Measurements from ENCODE around the gene EIF2B4. TPM values are rescaled to one million over a fixed set of nuclear protein-coding genes. Genes with fewer than 3 reads are reported as not detected.

EIF2B4 gene
- total RNA-seq (10 to 100 TPM; 29.8 to 33.2 TPM), total RNA-seq (27.4 to 47.3 reads per million in 2 donors)

DNA sequence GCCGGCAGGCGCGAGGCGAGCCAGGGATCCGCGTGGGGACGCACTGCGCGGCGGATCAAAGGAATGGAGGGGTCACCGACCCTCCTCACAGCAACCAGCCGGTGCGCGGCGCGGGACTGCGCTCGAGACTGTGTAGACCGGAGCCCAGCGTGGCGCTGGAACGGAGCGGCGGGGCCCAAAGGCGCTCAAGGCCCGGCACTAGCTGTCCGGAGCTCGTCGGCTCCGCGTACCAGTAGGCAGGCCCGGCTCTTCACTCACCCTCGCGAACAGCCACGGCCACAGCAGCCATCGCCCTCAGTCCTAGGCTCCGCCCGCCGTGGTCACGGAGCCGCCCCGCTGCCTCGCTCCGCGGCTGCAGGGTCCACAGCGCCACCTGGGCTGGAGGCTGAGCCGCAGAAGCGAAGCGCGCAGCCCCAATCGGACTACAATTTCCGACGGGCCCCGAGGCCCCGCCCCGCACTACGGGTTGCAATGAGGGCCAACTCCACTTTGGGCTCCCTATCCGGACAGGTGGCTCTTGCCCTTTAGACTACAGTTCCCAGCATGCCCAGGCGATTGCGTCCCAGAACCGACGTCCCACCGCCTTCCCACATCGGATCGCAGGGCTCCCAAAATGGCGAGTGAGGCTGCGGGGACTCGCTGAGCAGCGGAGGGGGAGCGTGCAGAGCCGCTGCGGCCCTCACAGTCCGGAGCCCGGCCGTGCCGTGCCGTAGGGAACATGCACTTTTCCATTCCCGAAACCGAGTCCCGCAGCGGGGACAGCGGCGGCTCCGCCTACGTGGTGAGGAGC is at the start of gene EIF2B4, which contains the start of gene SNX17:
EIF2B4 (minus strand) TSS at position 313 of the 790 bp plus-strand sequence; CDS start at position 289, 24 bp downstream.
SNX17 (plus strand) TSS at position 591 of the 790 bp plus-strand sequence; CDS start at position 719, 128 bp downstream.
- no peaks in the 10 kb centered on the region for H3K9me3 ChIP-seq (ENCODE audit: control insufficient read depth, low read length, poor library complexity, severe bottlenecking)
- Mint-ChIP-seq H3K27me3 (no peaks in the 10 kb centered on the region), H3K4me3 (peak within 1 kb of the TSS; percentile 95), H3K4me1 (peaks cover 29% of the 10 kb centered on the region), H3K36me3 (ENCODE audit: low read depth) (peaks cover 2% of the 10 kb centered on the region), H3K27ac (peak within 1 kb of the TSS; percentile 94)
- ATAC-seq (peak; percentile 93), DNase-seq (peak; percentile 97 to 99 (median 99))

GRCh38 chr2:27416151-27416550 is 46.0 kb upstream of the EIF2B4 start:
- peaks cover 2% of the 10 kb centered on the region for H3K4me1 Mint-ChIP-seq
- H3K4me3 Mint-ChIP-seq = no peak overlapping the region
- H3K9me3 ChIP-seq (ENCODE audit: control insufficient read depth, low read length, poor library complexity, severe bottlenecking) = no peaks in the 10 kb centered on the region
- peaks cover 2% of the 10 kb centered on the region for H3K36me3 Mint-ChIP-seq (ENCODE audit: low read depth)
- DNase-seq = no peak
- ATAC-seq = no peak
- H3K27me3 Mint-ChIP-seq = peaks cover 10% of the 10 kb centered on the region
- H3K27ac Mint-ChIP-seq = no peak overlapping the region

DNA sequence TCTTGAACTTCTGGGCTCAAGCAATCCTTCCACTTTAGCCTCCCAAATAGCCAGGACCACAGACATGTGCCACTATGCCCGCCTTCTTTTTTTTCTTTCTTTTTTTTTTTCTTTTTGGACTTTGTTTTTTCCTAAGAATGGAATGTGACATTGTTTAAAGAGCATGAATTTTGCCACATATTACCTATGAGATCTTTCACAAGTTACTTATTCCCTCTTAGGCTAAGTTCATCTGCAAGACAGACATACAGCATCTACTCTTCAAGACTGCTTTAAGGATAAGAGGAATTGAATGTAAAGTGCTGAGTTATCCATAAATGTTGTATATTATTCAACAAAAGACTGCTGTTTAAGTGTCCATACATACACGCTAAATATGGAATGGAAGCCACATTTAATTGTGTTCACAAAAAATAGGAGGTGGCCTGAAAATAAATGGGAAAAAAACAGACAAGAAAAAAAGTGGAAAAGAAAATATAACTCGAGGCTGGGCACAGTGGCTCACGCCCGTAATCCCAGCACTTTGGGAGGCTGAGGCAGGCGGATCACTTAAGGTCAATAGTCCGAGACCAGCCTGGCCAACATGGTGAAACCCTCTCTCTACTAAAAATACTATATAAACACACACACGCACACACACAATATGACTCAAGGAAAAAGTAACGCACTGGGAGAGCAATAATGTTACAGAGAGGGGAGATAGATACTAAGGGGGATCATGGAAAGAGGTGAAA is 42.4 kb upstream of the EIF2B4 start:
- peaks cover 10% of the 10 kb centered on the region for H3K27me3 Mint-ChIP-seq
- H3K4me3 Mint-ChIP-seq = no peak overlapping the region
- no peak overlapping the region for H3K27ac Mint-ChIP-seq
- H3K9me3 ChIP-seq (ENCODE audit: control insufficient read depth, low read length, poor library complexity, severe bottlenecking) = no peaks in the 10 kb centered on the region
- H3K4me1 Mint-ChIP-seq = peaks cover 16% of the 10 kb centered on the region
- DNase-seq (no peak), ATAC-seq (no peak)
- H3K36me3 Mint-ChIP-seq (ENCODE audit: low read depth) = peaks cover 2% of the 10 kb centered on the region

DNA sequence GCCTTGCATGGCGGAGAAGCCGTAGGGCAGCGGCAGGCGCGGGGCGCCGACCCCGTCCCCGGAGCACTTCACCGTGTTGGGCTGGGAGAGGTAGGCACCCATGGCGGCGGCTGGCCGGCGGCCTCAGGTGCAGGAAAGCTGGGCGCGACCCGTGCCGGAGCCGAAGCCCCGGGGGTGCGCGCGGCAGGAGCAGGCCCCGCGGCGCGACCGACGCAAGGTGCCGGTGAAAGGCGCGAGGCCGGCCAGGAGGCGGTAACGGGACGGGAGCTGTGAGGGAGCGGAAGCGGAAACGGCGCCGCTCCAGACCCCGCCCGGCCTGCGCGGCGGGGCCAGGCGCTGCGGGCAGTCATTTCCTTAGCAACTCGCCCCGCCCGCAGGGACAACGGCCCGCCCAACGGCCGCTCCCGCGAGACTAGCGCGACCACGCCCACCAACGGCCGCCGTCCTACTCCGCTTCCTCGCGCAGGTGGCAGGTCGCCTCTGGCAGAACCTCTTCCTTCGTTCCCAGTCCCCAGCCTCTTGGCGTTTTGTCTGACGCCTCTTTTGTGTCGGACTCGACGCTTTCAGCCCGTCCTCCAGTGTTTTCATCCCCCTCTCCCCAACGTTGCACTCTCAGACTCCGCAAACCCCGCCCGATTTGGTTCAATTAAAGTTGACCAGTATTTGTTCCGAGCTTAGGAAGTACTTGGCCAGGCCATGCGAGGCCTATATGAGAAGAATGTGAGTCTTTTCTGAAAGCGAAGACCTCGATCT is 39.4 kb upstream of the EIF2B4 start, which contains the start of gene PPM1G:
PPM1G (minus strand) TSS at position 271 of the 753 bp plus-strand sequence; CDS start at position 102, 169 bp downstream.
- peaks cover 2% of the 10 kb centered on the region for H3K36me3 Mint-ChIP-seq (ENCODE audit: low read depth)
- H3K27ac Mint-ChIP-seq = peak within 1 kb of the TSS; percentile 76
- peaks cover 30% of the 10 kb centered on the region for H3K4me1 Mint-ChIP-seq
- ATAC-seq (peak; percentile 98), DNase-seq (peak; percentile 94 to 97 (median 95))
- peaks cover 10% of the 10 kb centered on the region for H3K27me3 Mint-ChIP-seq
- H3K9me3 ChIP-seq (ENCODE audit: control insufficient read depth, low read length, poor library complexity, severe bottlenecking) = no peaks in the 10 kb centered on the region
- H3K4me3 Mint-ChIP-seq = peak within 1 kb of the TSS; percentile 88

GRCh38 chr2:27408601-27409320 is 38.6 kb upstream of the EIF2B4 start:
- Mint-ChIP-seq H3K27ac (peak overlapping the region; percentile 76), H3K36me3 (ENCODE audit: low read depth) (peaks cover 2% of the 10 kb centered on the region), H3K4me1 (peaks cover 30% of the 10 kb centered on the region), H3K4me3 (peak overlapping the region; percentile 88), H3K27me3 (peaks cover 10% of the 10 kb centered on the region)
- ATAC-seq (peak; percentile 2), DNase-seq (no peak)
- H3K9me3 ChIP-seq (ENCODE audit: control insufficient read depth, low read length, poor library complexity, severe bottlenecking) = no peaks in the 10 kb centered on the region

GRCh38 chr2:27407798-27408491 is 37.8 kb upstream of the EIF2B4 start:
- DNase-seq = no peak

DNA sequence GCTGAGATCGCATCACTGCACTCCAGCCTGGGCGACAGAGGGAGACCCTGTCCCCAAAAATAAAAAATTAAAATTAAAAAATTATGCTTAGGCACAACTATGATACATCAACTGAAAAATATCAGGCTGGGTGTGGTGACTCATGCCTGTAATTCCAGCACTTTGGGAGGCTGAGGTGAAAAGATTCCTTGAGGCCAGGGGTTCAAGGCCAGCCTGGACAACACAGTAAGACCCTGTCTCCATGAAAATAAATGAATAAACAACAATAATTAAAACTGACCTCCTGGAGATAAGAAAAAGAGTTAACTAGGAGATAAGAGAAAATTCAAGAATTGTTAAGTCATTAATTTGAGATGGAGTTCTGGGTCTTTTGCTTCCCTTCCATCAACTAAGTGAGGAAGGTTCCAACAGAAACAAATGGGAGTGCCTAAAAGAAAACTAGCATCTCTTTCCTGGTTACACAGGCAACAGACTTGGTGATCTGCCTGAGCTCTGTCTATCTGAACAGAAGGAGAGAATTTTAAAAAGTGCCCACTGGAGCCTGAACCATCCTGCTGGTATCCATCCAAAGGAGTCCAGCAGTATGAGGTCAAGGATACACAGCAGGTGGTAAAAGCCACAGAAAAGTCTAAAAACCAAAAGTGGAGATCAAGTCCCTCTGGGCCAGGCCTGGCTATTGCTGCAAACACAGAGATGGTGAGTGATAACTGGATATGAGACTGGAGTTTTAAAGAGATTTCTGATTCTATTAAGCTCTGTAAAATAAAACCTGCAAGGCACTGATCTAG is 30.4 kb upstream of the EIF2B4 start:
- peak overlapping the region; percentile 34 for H3K27ac Mint-ChIP-seq
- DNase-seq = no peak
- H3K27me3 Mint-ChIP-seq = no peaks in the 10 kb centered on the region
- H3K9me3 ChIP-seq (ENCODE audit: control insufficient read depth, low read length, poor library complexity, severe bottlenecking) = no peaks in the 10 kb centered on the region
- no peak overlapping the region for H3K4me3 Mint-ChIP-seq
- H3K36me3 Mint-ChIP-seq (ENCODE audit: low read depth) = peaks cover 3% of the 10 kb centered on the region
- H3K4me1 Mint-ChIP-seq = peaks cover 32% of the 10 kb centered on the region
- no peak for ATAC-seq

More at GRCh38 chr2:27407798-27408491, 37.8 kb upstream of the EIF2B4 start:
- peak overlapping the region; percentile 88 for H3K4me3 Mint-ChIP-seq
- peak overlapping the region; percentile 76 for H3K27ac Mint-ChIP-seq
- H3K9me3 ChIP-seq (ENCODE audit: control insufficient read depth, low read length, poor library complexity, severe bottlenecking) = no peaks in the 10 kb centered on the region
- peaks cover 33% of the 10 kb centered on the region for H3K4me1 Mint-ChIP-seq
- ATAC-seq = no peak
- peaks cover 1% of the 10 kb centered on the region for H3K36me3 Mint-ChIP-seq (ENCODE audit: low read depth)
- peaks cover 9% of the 10 kb centered on the region for H3K27me3 Mint-ChIP-seq

- Mint-ChIP-seq H3K4me1 (peaks cover 33% of the 10 kb centered on the region), H3K27ac (peak overlapping the region; percentile 78), H3K27me3 (no peaks in the 10 kb centered on the region), H3K4me3 (no peak overlapping the region), H3K36me3 (ENCODE audit: low read depth) (peaks cover 3% of the 10 kb centered on the region)
- ATAC-seq = no peak
- H3K9me3 ChIP-seq (ENCODE audit: control insufficient read depth, low read length, poor library complexity, severe bottlenecking) = no peaks in the 10 kb centered on the region
- DNase-seq = no peak
Measured at GRCh38 chr2:27398962-27399361, 28.8 kb upstream of the EIF2B4 start.

DNA sequence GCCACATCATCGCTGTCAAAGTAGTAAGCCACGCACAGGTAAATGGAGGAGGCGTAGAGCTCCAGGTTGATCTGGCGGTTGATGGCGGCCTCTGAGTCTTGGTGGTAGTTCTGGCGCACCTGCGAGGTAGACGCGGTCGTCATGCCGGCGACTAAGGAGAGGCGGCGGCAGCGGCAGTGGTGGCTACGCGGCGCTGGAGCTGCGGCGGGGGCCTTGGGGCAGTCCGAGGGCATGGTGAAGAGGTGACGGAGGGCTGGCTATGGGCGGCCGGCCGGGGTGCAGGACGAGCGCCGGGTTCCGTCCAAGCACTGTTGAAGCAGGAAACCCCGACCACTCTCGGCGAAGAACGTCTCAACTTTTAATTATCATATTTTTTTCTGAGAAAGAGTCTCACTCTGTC is 23.1 kb upstream of the EIF2B4 start:
- peaks cover 34% of the 10 kb centered on the region for H3K4me1 Mint-ChIP-seq
- H3K9me3 ChIP-seq (ENCODE audit: control insufficient read depth, low read length, poor library complexity, severe bottlenecking) = no peaks in the 10 kb centered on the region
- DNase-seq (no peak), ATAC-seq (no peak)
- H3K27me3 Mint-ChIP-seq = no peaks in the 10 kb centered on the region
- no peak overlapping the region for H3K4me3 Mint-ChIP-seq
- H3K27ac Mint-ChIP-seq = no peak overlapping the region
- H3K36me3 Mint-ChIP-seq (ENCODE audit: low read depth) = no peaks in the 10 kb centered on the region

GRCh38 chr2:27390822-27391679 is 20.9 kb upstream of the EIF2B4 start:
- H3K27ac Mint-ChIP-seq = peak overlapping the region; percentile 94
- ATAC-seq = peak; percentile 87
- peak overlapping the region; percentile 80 for H3K4me3 Mint-ChIP-seq
- H3K4me1 Mint-ChIP-seq = peaks cover 23% of the 10 kb centered on the region
- peaks cover 2% of the 10 kb centered on the region for H3K36me3 Mint-ChIP-seq (ENCODE audit: low read depth)
- DNase-seq = no peak
- no peaks in the 10 kb centered on the region for H3K27me3 Mint-ChIP-seq
- no peaks in the 10 kb centered on the region for H3K9me3 ChIP-seq (ENCODE audit: control insufficient read depth, low read length, poor library complexity, severe bottlenecking)
